ENCODE measurements around the gene MYEF2.

GRCh38 chr15:48177766-48178647 is at the start of gene MYEF2:
- TF ChIP-seq SUZ12 (IDR thresholded peaks at IDR 0.05; ENCODE audit: extremely low read depth, insufficient read depth, insufficient read length) (no peak), ZNF274 (IDR thresholded peaks at IDR 0.05; ENCODE audit: low read depth, low read length) (no peak)
